ENCODE results near the gene COL18A1. TPM values are rescaled to one million over a fixed set of nuclear protein-coding genes. Genes with fewer than 3 reads are reported as not detected.
"Not testable (repeated sequence)": the region's sequence is repeated elsewhere in the genome, so short reads cannot be mapped to it uniquely, and the experiment has no call there.

Gene COL18A1
- total and polyA plus RNA-seq, 4 donors, result 97.3 to 963 (median 295) TPM

DNA sequence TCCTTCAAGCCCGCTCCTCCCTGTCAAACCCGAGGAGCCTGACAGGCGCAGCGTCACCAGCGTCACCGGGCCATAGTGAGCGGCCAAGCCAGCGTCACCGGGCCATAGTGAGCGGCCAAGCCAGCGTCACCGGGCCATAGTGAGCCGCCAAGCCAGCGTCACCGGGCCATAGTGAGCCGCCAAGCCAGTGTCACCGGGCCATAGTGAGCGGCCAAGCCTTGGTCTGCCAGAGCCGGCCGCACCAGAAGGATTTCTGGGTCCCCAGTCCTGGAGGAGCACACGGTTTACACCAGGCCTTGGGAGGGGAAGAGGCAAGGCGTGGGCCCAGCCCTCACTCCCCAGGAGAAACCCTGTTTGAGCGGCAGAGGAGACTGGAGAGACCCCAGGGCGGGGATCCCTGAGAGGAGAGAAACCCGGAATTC lies 39.8 kb upstream of the COL18A1 start:
- no peaks in the 10 kb centered on the region for H3K4me1 ChIP-seq (ENCODE audit: control insufficient read depth in 1 of 2, insufficient read depth in 2 of 2, low read length in 2 of 2)
- no peak overlapping the region for H3K4me3 ChIP-seq (ENCODE audit: low read length in 2 of 2)
- ATAC-seq (ENCODE audit: low FRiP score), result peak; percentile 0
- intact Hi-C loops (cut with DNase I), result no loop called here
- no peaks in the 10 kb centered on the region for H3K9me3 ChIP-seq (ENCODE audit: control insufficient read depth, low read length)
- no peaks in the 10 kb centered on the region for H3K27me3 ChIP-seq (ENCODE audit: control insufficient read depth in 1 of 2, insufficient read depth in 2 of 2, low read length in 1 of 2)
- no peaks in the 10 kb centered on the region for H3K36me3 ChIP-seq (ENCODE audit: control insufficient read depth in 1 of 2, insufficient read depth in 2 of 2, low read length in 1 of 2)
- peak overlapping the region; percentile 86 to 96 for H3K27ac ChIP-seq (ENCODE audit: low read depth in 1 of 2, low read length in 2 of 2)
- WGBS, 2 donors, result 94 to 97% methylated on average over 25 of the region's 25 CpGs
- no peak for DNase-seq

DNA sequence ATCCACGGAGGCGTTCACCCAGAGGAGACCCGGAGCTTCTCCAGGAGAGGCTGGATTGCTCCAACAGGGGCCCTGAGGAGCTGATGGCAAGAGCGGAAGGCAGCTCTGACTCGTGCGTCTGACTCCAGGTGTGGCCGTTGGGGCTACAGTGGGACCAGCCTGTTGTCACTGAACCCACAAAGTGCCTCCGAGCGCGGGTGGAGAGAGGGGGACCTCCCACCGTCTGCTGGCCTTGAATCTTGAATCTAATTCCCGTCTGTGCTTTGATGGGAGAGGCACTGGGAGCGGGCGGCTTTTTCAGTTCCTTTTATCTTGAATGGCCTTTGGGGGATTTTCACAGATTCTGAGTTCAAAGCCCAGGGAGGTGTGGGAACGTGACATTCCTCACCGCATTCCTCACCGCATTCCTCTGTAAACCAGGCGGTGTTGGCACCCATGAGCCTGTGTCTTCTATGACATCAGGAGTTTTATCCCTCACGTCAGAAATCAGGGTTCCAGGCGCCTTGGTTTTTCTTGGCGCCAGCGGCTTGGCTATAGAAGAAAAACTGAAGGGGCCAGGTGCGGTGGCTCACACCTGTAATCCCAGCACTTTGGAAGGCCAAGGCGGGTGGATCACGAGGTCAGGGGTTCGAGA lies 39.2 kb upstream of the COL18A1 start:
- WGBS, 2 donors, result 91 to 94% methylated on average over 26 of the region's 26 CpGs
- intact Hi-C loops (cut with DNase I), result loop anchor here in 1 of 2 donors (2.0 kb wide), 1 partner anchor 39 kb away; the partner anchor contains the start of gene COL18A1
- Histone ChIP-seq H3K9me3 (ENCODE audit: control insufficient read depth, low read length) (no peaks in the 10 kb centered on the region), H3K27ac (ENCODE audit: low read depth in 1 of 2, low read length in 2 of 2) (peak overlapping the region; percentile 86 to 96), H3K4me1 (ENCODE audit: control insufficient read depth in 1 of 2, insufficient read depth in 2 of 2, low read length in 2 of 2) (no peaks in the 10 kb centered on the region), H3K36me3 (ENCODE audit: control insufficient read depth in 1 of 2, insufficient read depth in 2 of 2, low read length in 1 of 2) (no peaks in the 10 kb centered on the region), H3K4me3 (ENCODE audit: low read length in 2 of 2) (no peak overlapping the region), H3K27me3 (ENCODE audit: control insufficient read depth in 1 of 2, insufficient read depth in 2 of 2, low read length in 1 of 2) (no peaks in the 10 kb centered on the region)
- ATAC-seq (ENCODE audit: low FRiP score) (no peak), DNase-seq (peak in 1 of 2 donors; percentile 48)

DNA sequence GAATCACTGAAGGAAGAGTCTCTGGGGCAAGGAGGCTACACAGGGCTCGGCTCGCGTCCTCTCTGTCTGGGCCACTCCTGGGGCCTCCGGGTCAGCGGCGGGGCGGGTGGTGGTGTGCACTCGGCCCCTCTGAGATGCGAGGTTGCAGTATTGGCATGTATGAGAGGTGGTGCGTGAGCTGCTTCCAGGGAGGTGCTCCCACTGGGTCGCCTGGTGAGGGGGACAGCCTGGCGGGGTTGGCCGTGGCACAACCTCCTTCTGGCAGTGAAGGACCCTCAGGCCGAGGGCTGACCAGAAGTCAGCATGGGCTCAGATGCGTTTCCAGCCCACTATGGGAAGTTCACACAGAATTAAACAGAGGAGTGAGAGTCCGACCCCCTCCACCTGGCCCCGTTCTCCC lies 38.5 kb upstream of the COL18A1 start:
- ATAC-seq (ENCODE audit: low FRiP score) (no peak), DNase-seq (peak in 1 of 2 donors; percentile 43)
- no peaks in the 10 kb centered on the region for H3K27me3 ChIP-seq (ENCODE audit: control insufficient read depth in 1 of 2, insufficient read depth in 2 of 2, low read length in 1 of 2)
- H3K9me3 ChIP-seq (ENCODE audit: control insufficient read depth, low read length), result no peaks in the 10 kb centered on the region
- peak overlapping the region in 1 of 2 donors; percentile 41 for H3K27ac ChIP-seq (ENCODE audit: low read depth in 1 of 2, low read length in 2 of 2)
- intact Hi-C loops (cut with DNase I), result loop anchor here in 1 of 2 donors (2.0 kb wide), 1 partner anchor 38 kb away; the partner anchor contains the start of gene COL18A1
- no peak overlapping the region for H3K4me3 ChIP-seq (ENCODE audit: low read length in 2 of 2)
- no peaks in the 10 kb centered on the region for H3K4me1 ChIP-seq (ENCODE audit: control insufficient read depth in 1 of 2, insufficient read depth in 2 of 2, low read length in 2 of 2)
- WGBS, 2 donors, result 90 to 93% methylated on average over 17 of the region's 17 CpGs
- no peaks in the 10 kb centered on the region for H3K36me3 ChIP-seq (ENCODE audit: control insufficient read depth in 1 of 2, insufficient read depth in 2 of 2, low read length in 1 of 2)

DNA sequence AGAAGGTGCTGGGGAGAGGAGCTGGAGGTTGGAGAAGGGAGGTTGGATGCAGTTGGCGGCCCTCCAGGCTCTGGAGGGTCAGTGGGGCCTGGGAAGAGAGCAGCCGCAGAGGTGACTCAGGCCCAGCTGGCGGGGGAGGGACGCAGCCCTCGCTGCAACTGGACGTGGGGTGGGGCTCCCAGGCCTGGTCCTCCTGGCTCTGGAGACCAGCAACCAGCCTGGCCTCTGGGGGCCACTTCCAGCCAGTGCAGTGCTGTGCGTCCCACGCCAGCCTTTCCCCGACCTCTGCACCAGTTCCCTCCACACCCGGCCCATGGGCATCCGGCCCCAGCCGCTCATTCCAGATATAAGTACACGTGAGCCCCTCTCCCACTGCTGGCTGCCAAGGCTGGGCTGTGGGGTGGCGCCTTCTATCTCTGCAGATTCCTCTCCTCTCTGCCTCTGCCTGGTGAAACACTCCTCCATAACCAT lies 38.0 kb upstream of the COL18A1 start:
- Histone ChIP-seq H3K4me1 (ENCODE audit: control insufficient read depth in 1 of 2, insufficient read depth in 2 of 2, low read length in 2 of 2) (no peaks in the 10 kb centered on the region), H3K27me3 (ENCODE audit: control insufficient read depth in 1 of 2, insufficient read depth in 2 of 2, low read length in 1 of 2) (no peaks in the 10 kb centered on the region), H3K9me3 (ENCODE audit: control insufficient read depth, low read length) (no peaks in the 10 kb centered on the region), H3K36me3 (ENCODE audit: control insufficient read depth in 1 of 2, insufficient read depth in 2 of 2, low read length in 1 of 2) (no peaks in the 10 kb centered on the region), H3K4me3 (ENCODE audit: low read length in 2 of 2) (no peak overlapping the region), H3K27ac (ENCODE audit: low read depth in 1 of 2, low read length in 2 of 2) (peak overlapping the region in 1 of 2 donors; percentile 68)
- intact Hi-C loops (cut with DNase I), result loop anchor here in 1 of 2 donors (2.0 kb wide), 1 partner anchor 38 kb away; the partner anchor contains the start of gene COL18A1
- WGBS, 2 donors, result 39 to 45% methylated on average over 12 to 14 of the region's 14 CpGs
- peak; percentile 92 to 93 for DNase-seq
- peak; percentile 24 for ATAC-seq (ENCODE audit: low FRiP score)

DNA sequence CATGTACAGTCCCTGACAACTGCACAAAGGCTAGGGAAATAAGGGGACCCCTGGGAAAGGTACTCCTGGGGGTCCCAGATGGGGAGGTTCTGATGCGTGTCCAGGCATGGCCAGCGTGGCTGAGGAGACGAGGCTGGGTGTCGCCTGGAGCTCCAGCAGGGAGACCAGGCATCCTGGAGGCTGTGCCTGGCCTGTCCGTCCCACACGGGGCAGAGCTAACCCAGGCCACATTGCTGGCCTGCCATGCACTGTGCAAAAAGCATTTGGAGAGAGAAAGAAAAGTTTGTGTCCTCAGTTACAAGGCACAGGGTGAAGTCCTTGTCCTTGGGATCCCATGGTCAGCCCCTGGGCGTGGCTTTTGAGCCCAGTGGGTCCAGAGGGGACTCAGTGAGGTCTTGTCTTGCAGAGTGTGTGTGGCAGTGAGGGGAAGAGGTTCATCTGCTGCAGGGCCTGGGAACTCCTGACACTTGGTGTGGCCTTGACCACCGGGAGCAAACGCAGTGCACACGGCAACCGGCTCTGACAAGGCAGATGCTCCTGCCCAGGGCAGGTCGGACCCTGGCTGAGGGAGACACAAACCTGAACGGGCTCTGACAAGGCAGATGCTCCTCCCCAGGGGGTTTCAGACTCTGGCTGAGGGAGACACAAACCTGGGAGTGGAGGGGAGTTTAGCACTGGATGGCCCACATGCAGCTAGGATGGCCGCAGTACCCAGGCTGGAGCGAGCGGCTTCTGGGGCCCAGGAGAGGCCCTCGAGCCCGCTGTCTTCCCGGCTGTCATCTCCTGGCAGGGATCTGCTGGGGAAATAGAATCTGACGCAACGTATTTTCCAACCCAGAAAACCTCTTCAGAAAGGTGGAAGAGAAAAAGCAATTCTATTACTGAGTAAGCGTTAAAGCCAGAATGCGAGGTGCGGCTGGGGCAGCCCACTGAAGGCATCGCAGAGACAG lies 37.3 kb upstream of the COL18A1 start:
- ATAC-seq (ENCODE audit: low FRiP score) (no peak), DNase-seq (no peak)
- intact Hi-C loops (cut with DNase I), result loop anchor here in 1 of 2 donors (2.0 kb wide), 1 partner anchor 37 kb away; the partner anchor contains the start of gene COL18A1
- WGBS, 2 donors, result 77% methylated on average over 25 of the region's 25 CpGs
- Histone ChIP-seq H3K36me3 (ENCODE audit: control insufficient read depth in 1 of 2, insufficient read depth in 2 of 2, low read length in 1 of 2) (no peaks in the 10 kb centered on the region), H3K27me3 (ENCODE audit: control insufficient read depth in 1 of 2, insufficient read depth in 2 of 2, low read length in 1 of 2) (no peaks in the 10 kb centered on the region), H3K4me1 (ENCODE audit: control insufficient read depth in 1 of 2, insufficient read depth in 2 of 2, low read length in 2 of 2) (no peaks in the 10 kb centered on the region), H3K9me3 (ENCODE audit: control insufficient read depth, low read length) (no peaks in the 10 kb centered on the region), H3K27ac (ENCODE audit: low read depth in 1 of 2, low read length in 2 of 2) (peak overlapping the region in 1 of 2 donors; percentile 68), H3K4me3 (ENCODE audit: low read length in 2 of 2) (no peak overlapping the region)

DNA sequence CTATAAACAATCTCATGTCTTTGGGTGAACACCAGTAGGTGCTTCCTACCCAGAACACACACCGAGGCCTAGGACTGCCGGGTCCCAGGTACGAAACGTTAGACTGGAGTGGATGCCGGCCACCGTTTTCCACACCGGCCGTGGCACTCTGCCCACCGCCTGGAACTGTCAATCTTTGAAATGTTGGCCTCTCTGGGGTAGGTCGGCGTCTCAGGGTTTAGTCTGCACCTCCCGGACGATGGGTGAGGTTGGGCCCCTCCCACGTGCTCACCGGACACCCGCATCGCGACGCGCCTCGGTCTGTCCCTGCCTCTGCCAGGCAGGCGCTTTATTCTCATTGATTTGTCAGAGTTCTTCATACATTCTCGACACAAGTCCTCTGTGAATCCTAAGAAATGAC lies 35.9 kb upstream of the COL18A1 start:
- ATAC-seq (ENCODE audit: low FRiP score); intact Hi-C loops (cut with DNase I); H3K36me3 ChIP-seq (ENCODE audit: control insufficient read depth in 1 of 2, insufficient read depth in 2 of 2, low read length in 1 of 2); H3K4me1 ChIP-seq (ENCODE audit: control insufficient read depth in 1 of 2, insufficient read depth in 2 of 2, low read length in 2 of 2); H3K9me3 ChIP-seq (ENCODE audit: control insufficient read depth, low read length); H3K27ac ChIP-seq (ENCODE audit: low read depth in 1 of 2, low read length in 2 of 2); H3K27me3 ChIP-seq (ENCODE audit: control insufficient read depth in 1 of 2, insufficient read depth in 2 of 2, low read length in 1 of 2); DNase-seq; H3K4me3 ChIP-seq (ENCODE audit: low read length in 2 of 2): not testable (repeated sequence)
- 91 to 95% methylated on average over 23 of the region's 23 CpGs for WGBS, 2 donors

DNA sequence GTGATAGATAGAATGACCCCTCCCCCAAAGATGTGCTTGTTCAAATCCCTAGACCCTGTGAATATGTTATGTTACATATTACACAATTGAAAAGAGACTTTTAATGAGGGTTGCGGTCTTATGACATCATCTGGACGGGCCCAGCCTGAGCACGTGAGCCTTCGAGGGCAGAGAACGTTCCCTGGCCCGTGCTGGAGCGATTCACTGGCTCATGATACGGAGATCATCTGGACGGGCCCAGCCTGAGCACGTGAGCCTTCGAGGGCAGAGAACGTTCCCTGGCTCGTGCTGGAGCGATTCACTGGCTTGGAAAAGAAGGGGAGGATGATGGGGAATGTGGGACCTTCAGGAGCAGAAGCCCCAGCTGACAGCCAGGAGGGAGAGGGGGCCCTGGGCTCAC lies 34.4 kb upstream of the COL18A1 start:
- DNase-seq, result no peak
- intact Hi-C loops (cut with DNase I), result no loop called here
- H3K36me3 ChIP-seq (ENCODE audit: control insufficient read depth in 1 of 2, insufficient read depth in 2 of 2, low read length in 1 of 2), result no peaks in the 10 kb centered on the region

DNA sequence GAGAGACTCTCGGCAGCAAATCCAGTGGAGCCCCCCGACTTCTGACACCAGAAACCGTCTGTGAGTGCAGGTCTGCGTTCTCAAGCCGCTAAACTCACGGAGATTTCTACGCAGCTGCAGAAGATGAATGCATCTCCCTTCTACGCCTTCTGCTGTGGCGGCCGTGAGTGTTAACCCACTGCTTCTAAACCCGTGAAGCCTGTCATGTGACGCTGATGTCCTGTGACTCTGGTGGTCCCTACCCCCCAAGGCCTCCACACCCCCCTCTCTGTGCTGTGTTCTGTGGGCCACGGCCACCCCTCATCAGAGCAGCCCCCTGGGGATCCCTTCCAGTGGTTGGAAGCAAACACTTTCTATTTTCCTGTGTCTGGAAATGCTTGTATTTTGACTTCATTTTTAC lies 33.9 kb upstream of the COL18A1 start:
- intact Hi-C loops (cut with DNase I), result no loop called here
- no peak overlapping the region for H3K4me3 ChIP-seq (ENCODE audit: low read length in 2 of 2)
- DNase-seq (no peak), ATAC-seq (ENCODE audit: low FRiP score) (no peak)
- no peaks in the 10 kb centered on the region for H3K27me3 ChIP-seq (ENCODE audit: control insufficient read depth in 1 of 2, insufficient read depth in 2 of 2, low read length in 1 of 2)
- H3K9me3 ChIP-seq (ENCODE audit: control insufficient read depth, low read length), result no peaks in the 10 kb centered on the region
- no peaks in the 10 kb centered on the region for H3K4me1 ChIP-seq (ENCODE audit: control insufficient read depth in 1 of 2, insufficient read depth in 2 of 2, low read length in 2 of 2)
- H3K27ac ChIP-seq (ENCODE audit: low read depth in 1 of 2, low read length in 2 of 2), result no peak overlapping the region
- 77 to 87% methylated on average over 13 of the region's 13 CpGs for WGBS, 2 donors
- no peaks in the 10 kb centered on the region for H3K36me3 ChIP-seq (ENCODE audit: control insufficient read depth in 1 of 2, insufficient read depth in 2 of 2, low read length in 1 of 2)

More for the DNA sequence above, 34.4 kb upstream of the COL18A1 start:
- Histone ChIP-seq H3K9me3 (ENCODE audit: control insufficient read depth, low read length) (no peaks in the 10 kb centered on the region), H3K4me1 (ENCODE audit: control insufficient read depth in 1 of 2, insufficient read depth in 2 of 2, low read length in 2 of 2) (no peaks in the 10 kb centered on the region), H3K27ac (ENCODE audit: low read depth in 1 of 2, low read length in 2 of 2) (no peak overlapping the region), H3K4me3 (ENCODE audit: low read length in 2 of 2) (no peak overlapping the region), H3K27me3 (ENCODE audit: control insufficient read depth in 1 of 2, insufficient read depth in 2 of 2, low read length in 1 of 2) (no peaks in the 10 kb centered on the region)
- WGBS, 2 donors, result 89 to 94% methylated on average over 14 of the region's 14 CpGs
- ATAC-seq (ENCODE audit: low FRiP score), result no peak
